HG03571 (cell line): ENCODE data around the gene ETS1.
"Not testable (repeated sequence)": the region's sequence is repeated elsewhere in the genome, so short reads cannot be mapped to it uniquely, and the experiment has no call there.

Experiments used
- ATAC-seq: cut with Tn5 transposase; IDR thresholded peaks from one replicate; pipeline ENCODE4 v1.9.1; 2021; ENCODE audit not compliant: unreplicated experiment

ETS1 gene

DNA sequence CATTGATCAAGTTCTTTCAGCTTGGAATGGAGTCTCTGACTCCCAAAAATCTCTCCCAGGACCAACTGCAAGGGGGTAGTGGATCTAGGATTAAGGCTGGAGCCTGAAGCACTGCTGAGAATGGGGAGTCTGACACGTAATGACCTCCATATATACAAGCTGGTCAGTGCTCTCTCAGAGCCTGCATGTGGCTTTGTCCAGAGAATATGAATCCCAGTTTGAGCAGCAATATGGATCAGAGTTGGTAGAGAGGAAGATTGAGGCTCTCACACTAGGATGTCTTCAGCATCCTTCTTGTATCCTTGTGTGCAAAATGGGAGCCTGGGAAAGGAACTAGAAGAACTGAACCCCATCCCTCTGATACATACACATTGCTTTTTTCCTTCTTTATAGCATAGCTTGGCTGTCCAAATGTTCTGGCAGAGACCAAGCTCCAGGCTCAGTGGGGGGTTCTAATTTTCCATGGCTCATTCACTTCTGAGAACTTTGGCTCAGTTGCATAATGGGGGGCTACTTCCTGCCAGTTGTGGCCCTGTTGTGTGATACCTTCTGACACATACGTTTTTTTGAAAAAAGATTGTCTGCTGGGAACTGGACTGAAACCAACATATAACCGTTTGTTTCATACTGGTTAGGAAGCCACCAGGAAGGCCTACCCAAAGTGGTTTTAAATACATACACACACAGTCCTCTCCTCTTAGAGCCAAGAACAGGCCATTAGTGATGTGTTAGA lies 138.2 kb downstream of the ETS1 start:
- ATAC-seq = no peak

DNA sequence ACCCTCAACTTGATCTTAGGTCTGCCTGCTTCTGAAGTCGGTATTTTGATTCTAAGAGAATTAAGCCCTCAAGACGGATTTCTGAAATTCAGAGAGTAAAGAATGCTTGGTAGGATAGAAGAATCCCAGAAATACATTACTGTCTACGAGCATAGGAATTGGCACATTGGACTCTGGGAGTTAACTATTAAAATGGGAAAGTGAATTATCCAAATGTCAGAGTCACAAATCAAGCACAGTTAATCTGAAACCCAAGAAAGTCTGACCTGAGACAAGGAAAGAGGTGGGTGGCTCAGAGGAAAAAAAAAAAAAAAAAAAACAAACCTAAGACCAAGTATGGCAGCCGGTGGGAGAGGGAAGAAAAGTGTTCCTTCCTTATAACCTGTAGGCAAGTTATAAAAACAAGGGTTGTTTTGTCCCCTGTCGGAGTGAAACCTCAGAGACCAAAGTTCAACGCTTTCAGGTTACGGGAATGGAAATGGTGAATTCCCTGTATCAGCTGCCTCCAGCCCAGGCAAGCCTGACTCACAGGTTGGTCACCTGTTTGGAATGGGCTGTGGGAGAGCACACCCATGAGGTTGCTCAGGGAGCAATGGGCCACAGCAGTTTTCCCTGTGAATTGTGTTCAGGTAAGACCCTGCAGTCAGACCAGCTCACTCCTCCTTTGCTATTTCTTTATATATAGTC lies 139.0 kb downstream of the ETS1 start:
- ATAC-seq = no peak

GRCh38 chr11:128447233-128447632 lies 140.1 kb downstream of the ETS1 start:
- ATAC-seq = no peak

DNA sequence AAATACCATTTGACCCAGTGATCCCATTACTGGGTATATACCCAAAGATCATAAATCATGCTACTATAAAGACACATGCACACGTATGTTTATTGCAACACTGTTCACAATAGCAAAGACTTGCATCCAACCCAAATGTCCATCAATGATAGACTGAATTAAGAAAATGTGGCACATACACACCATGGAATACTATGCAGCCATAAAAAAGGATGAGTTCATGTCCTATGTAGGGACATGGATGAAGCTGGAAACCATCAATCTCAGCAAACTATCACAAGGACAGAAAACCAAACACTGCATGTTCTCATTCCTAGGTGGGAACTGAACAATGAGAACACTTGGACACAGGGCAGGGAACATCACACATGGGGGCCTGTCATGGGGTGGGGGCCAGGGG lies 141.4 kb downstream of the ETS1 start:
- ATAC-seq = not testable (repeated sequence)

DNA sequence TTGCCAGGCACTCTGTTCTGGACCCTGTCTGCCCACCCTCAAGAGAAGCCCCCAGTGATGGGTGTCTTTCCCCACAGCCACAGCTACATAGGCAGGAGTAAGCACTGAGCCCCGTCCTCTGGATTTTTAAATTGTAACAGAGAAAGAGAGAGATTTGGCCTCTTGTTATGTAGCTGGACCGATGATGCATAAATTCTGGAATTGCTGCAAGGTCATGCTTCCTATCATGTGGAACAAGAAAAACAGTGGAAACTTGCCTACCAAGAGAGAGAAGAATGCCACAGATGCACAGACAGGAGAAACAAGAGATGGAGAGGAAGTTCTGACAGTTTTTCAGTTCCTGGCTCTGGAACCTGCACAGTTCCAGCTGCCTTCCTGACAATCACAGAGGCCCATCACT lies 150.2 kb downstream of the ETS1 start:
- ATAC-seq = no peak

DNA sequence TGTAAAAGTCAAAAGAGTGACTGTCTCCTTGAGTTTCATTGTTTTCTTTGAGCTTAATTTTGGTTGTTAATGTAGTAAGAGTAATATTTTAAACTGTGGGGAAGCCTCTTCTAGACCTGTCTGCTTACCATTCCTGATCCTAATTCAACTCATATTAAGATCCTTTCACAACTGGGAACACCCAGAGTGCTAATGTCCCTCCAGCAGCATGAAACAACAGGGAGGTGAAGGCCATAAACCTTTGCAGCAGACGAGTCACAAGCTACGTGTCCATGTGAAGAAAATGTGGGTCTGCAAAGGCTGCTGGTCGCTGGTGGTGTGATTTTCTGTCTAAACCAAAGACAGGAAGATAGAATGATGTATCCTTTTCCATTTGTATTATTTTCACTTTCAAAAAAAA lies 152.5 kb downstream of the ETS1 start:
- ATAC-seq = no peak

DNA sequence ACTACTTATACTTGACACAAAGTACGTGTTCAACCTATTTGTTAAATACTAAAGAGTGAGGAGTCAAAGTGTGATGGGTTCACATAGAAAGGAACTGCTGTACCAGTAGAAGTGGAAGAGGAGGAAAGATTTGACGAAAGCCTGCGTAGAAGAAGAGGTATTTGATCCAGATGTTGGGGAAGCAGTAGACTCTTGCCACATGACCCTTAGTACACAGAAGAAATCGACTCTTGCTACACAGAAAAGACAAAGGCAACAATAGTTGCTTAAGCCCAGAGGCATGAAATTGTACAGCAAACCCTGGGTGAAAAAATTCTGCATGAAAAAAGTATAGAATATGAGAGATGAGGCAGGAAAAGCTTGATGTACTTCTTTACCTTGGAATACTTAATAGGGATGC lies 152.9 kb downstream of the ETS1 start:
- ATAC-seq = no peak

- ATAC-seq = no peak
These were observed 154.4 kb downstream of the ETS1 start for GRCh38 chr11:128432926-128433325.

- no peak for ATAC-seq
These were observed 155.4 kb downstream of the ETS1 start for GRCh38 chr11:128431931-128432330.

DNA sequence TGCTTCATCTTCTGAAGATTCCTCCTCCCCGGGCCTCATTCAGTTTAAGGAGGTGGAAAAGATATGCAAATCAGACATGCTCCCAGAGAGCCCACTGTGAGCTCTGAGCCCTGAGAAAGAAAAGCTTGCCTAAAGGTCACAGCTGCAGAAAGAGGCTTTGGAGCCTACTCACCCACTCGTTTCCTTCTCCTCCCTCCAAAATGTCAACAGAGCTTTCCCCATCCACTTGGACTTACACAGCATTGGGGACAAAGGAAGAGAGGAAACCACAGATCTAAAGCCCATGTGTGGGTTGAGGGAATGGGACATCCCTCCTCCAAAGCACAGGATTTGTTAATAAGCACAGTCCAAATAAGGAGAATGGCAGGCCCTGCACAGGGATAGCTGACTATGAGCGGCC lies 158.4 kb downstream of the ETS1 start:
- ATAC-seq = no peak

DNA sequence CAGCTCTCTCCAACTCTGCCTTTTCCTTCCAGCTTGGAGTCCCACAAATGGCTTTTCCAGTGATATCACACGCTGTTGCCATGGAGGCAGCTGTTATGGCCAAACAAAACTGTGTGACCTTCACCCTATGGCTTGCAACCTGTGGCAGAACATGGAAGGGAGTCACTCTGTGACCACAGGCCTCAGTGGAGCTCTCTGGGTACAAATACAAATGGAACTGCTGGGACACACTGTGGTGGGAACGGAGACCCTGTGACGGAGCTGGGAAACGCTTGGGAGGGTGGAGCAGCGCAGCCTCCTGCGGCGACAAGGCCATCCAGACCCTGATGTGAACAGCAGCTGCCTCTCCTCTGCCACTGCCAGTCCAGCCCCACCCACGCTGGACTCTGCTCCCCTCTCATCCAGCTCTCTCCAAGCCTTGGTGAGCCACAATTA lies 162.5 kb downstream of the ETS1 start:
- ATAC-seq = no peak

DNA sequence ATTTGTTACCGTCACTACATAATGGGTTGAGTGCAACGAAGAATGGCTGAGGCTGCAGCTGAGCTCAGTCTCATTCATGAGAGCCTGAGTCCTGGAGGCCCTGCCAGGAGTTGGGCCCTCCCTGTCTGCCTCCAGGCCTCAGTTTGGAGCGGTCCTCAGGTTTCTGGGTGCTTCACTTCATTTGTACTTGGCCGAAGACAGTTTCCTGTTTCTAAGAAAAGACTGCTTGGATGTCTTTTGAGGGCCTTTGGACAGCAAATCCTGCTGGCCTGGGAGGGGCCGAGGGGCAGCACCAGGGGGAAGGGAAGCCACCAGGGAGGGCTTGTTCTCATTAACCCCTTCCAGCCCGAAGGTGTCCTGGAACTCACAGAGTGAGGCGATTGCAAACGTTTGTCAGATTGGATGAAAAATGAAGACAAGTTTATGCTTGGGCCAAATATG lies 163.1 kb downstream of the ETS1 start:
- ATAC-seq = no peak

GRCh38 chr11:128422576-128423370 lies 164.6 kb downstream of the ETS1 start:
- ATAC-seq = no peak

DNA sequence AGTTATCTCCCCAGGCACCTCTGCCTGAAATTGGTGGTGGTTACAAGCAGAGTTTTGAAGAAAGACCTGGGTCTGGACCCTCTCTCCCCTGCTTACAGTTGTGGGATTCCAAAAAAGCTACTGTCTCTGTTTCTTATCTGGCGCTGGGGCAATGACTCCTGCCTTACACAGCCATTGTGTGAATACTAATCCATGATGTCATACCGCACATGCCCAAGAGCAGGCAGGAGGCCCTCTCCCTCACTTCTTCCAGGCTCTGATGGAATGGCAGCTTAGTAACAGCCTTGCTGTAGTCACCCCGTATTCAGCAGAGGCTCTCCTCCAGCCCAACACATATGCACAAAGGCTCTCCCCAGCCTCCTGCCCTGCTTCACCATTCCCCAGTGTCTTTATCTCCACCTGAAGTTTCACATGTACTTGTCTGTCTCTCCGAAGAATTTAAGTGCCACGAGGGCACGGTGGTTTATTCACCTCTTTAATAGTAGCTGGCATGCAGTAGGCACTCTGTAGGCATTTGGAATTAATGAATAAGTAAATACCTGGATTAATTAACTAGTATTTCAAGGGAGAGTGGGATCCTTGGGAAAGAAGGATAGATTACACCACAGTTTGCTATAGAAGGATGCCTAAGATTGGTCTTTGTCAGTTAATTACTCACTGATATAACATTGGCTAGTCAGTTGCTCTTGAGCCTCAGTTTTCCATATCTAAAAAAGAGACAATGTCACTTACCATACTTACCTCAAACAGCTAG lies 165.6 kb downstream of the ETS1 start:
- ATAC-seq = no peak

- no peak for ATAC-seq
These were observed 166.4 kb downstream of the ETS1 start for GRCh38 chr11:128420951-128421350.

- ATAC-seq = no peak
These were observed 167.1 kb downstream of the ETS1 start for GRCh38 chr11:128420265-128420664.

DNA sequence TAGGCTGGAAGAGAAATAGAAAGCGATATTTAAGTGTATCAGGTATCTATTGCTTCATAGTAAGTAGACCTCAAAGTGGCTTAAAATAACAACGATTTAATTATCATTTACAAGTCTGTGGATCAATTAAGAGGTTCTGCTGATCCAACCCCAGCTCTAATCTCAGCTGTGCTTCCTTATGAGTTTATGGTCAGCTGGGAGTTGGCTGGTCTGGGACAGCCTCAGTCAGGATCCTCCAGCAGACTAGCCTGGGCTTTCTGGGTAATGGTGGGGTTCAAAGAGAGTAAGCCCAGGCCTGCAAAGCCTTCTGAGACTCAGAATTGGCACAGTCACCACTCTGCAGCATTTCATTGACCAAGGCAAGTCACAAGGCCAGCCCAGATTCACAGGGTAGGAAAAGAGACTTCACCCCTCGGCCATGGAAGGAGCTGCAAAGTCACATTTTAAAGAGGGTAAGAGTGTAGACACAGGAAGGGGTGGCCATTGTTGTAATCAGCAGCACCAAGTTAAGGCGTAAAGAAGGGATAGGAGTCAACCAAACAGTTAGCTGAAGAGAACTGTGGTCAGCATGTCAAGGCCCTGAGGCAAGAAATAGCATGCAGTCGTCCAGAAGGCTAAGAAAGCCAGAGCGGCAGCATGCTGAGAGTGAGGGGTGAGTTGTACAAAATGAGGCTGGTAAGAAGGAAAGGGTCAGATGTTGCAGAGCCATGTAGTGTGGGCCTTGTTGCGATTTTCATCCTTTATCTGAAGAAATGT lies 168.2 kb downstream of the ETS1 start:
- ATAC-seq = no peak

DNA sequence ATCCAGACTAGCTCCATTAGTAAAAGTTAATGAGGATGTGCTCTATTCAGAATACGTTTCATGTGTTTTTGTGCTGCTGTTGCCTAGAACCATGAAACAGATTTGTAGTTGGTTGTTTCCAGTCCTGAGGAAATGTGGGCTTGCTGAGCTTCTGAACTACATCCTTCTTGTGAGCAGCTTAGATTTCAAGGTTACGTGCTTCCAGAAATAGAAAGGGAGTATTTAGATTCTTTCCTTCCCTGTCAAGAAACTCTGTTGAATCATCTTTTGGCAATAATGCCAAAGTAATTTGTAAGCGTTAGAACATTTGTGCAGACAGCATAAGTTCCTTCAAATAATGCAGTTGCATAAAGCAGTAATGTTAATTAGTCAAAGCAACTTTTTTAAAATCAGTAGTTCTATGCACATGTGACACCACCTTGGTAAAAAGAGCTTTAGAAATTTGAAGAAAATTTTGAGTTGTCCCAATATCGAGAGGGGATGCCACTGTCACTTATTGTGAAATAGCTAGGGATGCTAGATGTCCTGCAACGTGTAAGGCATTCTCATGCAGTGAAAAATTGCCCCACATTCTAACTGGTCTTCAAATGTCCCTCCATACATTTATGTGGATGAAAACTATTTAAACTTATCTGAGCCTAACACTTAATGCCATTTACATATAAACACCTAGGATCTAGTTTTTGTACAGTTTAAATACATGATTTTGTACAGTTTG lies 169.6 kb downstream of the ETS1 start:
- ATAC-seq = no peak

- ATAC-seq = no peak
These were observed 170.4 kb downstream of the ETS1 start for GRCh38 chr11:128416976-128417375.

- ATAC-seq = no peak
These were observed 171.8 kb downstream of the ETS1 start for GRCh38 chr11:128415539-128415938.
